Limb (tissue), 2 donors: Measurements from ENCODE around the gene CPA4.

Experiments
- DNase-seq, 2 donors: peaks; one replicate each; pipeline ENCODE4 v3.0.0-alpha.2; 2016; ENCODE audit errors: extremely low spot score in 2 of 2

CPA4 gene

GRCh38 chr7:130274983-130275591, 17.9 kb upstream of the CPA4 start:
- DNase-seq, result peak in 1 of 2 donors; percentile 44

- no peak for DNase-seq
Observed at GRCh38 chr7:130275826-130276297, 17.1 kb upstream of the CPA4 start.

GRCh38 chr7:130276796-130277762, 15.9 kb upstream of the CPA4 start:
- DNase-seq, result peak in 1 of 2 donors; percentile 27

- peak; percentile 83 to 90 for DNase-seq
Observed at GRCh38 chr7:130277763-130278643, 15.0 kb upstream of the CPA4 start.

- peak; percentile 39 to 93 for DNase-seq
Observed at GRCh38 chr7:130278860-130279259, 14.1 kb upstream of the CPA4 start.

GRCh38 chr7:130279286-130279685, 13.7 kb upstream of the CPA4 start:
- DNase-seq, result peak in 1 of 2 donors; percentile 29

GRCh38 chr7:130279906-130280305, 13.1 kb upstream of the CPA4 start:
- peak in 1 of 2 donors; percentile 2 for DNase-seq

- DNase-seq, result peak; percentile 43 to 84
Observed at GRCh38 chr7:130281260-130281659, 11.7 kb upstream of the CPA4 start.

- no peak for DNase-seq
Observed at GRCh38 chr7:130286881-130287280, 6.1 kb upstream of the CPA4 start.

- no peak for DNase-seq
Observed at GRCh38 chr7:130288168-130288567, 4.8 kb upstream of the CPA4 start.

- DNase-seq, result no peak
Observed at GRCh38 chr7:130288829-130289228, 4.1 kb upstream of the CPA4 start.

- no peak for DNase-seq
Observed at GRCh38 chr7:130289478-130289877, 3.5 kb upstream of the CPA4 start.

GRCh38 chr7:130290745-130291144, 2.2 kb upstream of the CPA4 start:
- DNase-seq, result no peak

GRCh38 chr7:130293521-130293920, 560 bp downstream of the CPA4 start:
- DNase-seq, result no peak

- DNase-seq, result no peak
Observed at GRCh38 chr7:130294314-130294713, 1.4 kb downstream of the CPA4 start.

GRCh38 chr7:130296221-130296951, 3.4 kb downstream of the CPA4 start:
- no peak for DNase-seq

- DNase-seq, result peak; percentile 67 to 86
Observed at GRCh38 chr7:130297628-130298543, 4.9 kb downstream of the CPA4 start.

- DNase-seq, result no peak
Observed at GRCh38 chr7:130298544-130299326, 5.8 kb downstream of the CPA4 start.

GRCh38 chr7:130299866-130300265, 6.9 kb downstream of the CPA4 start:
- DNase-seq, result no peak
